ENCODE data around the gene GMCL1.

DNA sequence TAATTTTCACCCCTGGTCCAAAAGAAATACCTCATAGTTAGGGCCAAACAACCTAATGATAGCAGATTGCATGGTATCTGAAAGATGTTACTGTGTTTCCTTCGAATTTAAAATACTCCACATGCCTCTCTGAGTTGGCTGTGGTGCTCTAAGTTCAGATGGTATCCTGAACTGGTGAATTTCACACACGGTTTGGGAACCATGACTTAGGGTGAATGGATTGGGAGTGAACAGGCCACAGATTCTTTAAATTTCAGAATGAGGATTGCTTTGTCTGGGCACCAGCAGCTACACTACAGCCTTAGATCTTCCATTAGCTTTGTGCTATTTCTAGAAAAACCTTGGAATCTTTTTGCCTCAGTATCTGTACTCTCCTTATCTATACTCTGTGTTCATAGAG, 6.2 kb downstream of the GMCL1 start:
- TF ChIP-seq, protein P1, sequence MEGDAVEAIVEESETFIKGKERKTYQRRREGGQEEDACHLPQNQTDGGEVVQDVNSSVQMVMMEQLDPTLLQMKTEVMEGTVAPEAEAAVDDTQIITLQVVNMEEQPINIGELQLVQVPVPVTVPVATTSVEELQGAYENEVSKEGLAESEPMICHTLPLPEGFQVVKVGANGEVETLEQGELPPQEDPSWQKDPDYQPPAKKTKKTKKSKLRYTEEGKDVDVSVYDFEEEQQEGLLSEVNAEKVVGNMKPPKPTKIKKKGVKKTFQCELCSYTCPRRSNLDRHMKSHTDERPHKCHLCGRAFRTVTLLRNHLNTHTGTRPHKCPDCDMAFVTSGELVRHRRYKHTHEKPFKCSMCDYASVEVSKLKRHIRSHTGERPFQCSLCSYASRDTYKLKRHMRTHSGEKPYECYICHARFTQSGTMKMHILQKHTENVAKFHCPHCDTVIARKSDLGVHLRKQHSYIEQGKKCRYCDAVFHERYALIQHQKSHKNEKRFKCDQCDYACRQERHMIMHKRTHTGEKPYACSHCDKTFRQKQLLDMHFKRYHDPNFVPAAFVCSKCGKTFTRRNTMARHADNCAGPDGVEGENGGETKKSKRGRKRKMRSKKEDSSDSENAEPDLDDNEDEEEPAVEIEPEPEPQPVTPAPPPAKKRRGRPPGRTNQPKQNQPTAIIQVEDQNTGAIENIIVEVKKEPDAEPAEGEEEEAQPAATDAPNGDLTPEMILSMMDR (IDR thresholded peaks at IDR 0.05; ENCODE audit: insufficient read depth, low read depth, low read length) = no peak
- TF ChIP-seq EZH2 (IDR thresholded peaks at IDR 0.05; ENCODE audit: insufficient read depth, low read length) = no peak

Measured in astrocyte (in vitro differentiated cells and primary cell).